Measurements from ENCODE around the gene EFS.

GRCh38 chr14:23403908-23404307, 38.9 kb upstream of the EFS start:
- TF ChIP-seq CTCF (IDR thresholded peaks at IDR 0.05) (no peak), EZH2 (IDR thresholded peaks at IDR 0.05; ENCODE audit: borderline replicate concordance, insufficient read depth, low read depth, low read length, poor library complexity, severe bottlenecking) (no peak)

Measured in B cell (primary cell).